ENCODE results near the gene EPOP. TPM values are rescaled to one million over a fixed set of nuclear protein-coding genes. Genes with fewer than 3 reads are reported as not detected.

The EPOP gene
- total and polyA plus RNA-seq, 2 of the 13 experiments (the other 11 are each of a cell fraction or from before 2014, with no cell fraction given): 14.7 to 37.8 TPM

DNA sequence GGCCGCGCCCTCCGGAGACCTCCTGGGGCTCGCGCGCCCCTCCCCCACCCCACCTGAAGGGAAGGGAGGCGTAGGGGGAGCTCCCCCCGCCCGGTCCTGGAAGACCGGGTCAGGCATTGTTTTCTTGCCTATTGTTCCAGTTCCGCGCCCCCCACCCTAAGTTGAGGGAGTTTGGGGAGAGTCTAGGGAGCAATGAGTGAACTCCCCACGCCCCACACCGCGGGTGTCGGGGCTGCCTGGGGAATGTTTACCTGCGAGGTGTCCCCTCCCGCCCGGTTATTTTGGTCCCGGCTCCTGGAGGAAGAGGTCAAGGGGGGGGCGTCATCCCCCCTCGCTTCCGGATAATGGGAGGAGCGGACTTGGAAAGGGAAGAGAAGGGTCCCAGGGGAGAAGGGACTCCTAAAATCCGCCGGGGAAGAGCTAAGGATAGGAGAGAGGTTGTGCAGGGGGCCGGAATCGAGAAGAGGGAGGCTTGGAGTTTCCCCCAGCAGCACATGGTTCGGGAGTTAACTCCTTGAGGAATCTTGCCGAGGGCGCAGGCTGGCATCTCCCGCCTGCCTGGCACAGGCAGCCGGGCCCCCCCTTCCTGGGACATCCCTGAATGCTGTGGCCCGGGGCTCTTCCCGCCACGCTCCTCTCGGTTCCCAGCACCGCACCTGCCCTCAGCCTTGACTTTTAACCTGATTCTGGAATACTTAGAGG lies 31.2 kb upstream of the EPOP start (continued):
- TF ChIP-seq ZNF121 (CRISPR knock-in tag; IDR thresholded peaks at IDR 0.05): no peak
- peak; percentile 62 for TF ChIP-seq SALL1 (CRISPR knock-in tag; IDR thresholded peaks at IDR 0.05)
- TF ChIP-seq TAF15 (IDR thresholded peaks at IDR 0.05; ENCODE audit: low read depth, low read length, poor library complexity, severe bottlenecking): no peak
- TF ChIP-seq NR2F2 (IDR thresholded peaks at IDR 0.05; ENCODE audit: borderline replicate concordance, low read depth): 0 out of 2 replicates have a peak, but pooled peaks have one; percentile 30
- TF ChIP-seq KDM1A (CRISPR knock-in tag; IDR thresholded peaks at IDR 0.05): no peak
- no peak for TF ChIP-seq ZNF558 (CRISPR knock-in tag; IDR thresholded peaks at IDR 0.05; ENCODE audit: borderline replicate concordance)
- TF ChIP-seq ZNF460 (CRISPR knock-in tag; IDR thresholded peaks at IDR 0.05; ENCODE audit: borderline replicate concordance): no peak
- no peak for TF ChIP-seq SATB2 (CRISPR knock-in tag; IDR thresholded peaks at IDR 0.05)
- peak; percentile 71; the same call in 1 of the 2 replicates for TF ChIP-seq SOX13 (IDR thresholded peaks at IDR 0.05)
- peak in 1 of 2 experiments; percentile 83; a peak in 2 of 4 replicates for TF ChIP-seq SOX13 (CRISPR knock-in tag; conservative IDR thresholded peaks at IDR 0.05 in 1 of 2, IDR thresholded peaks at IDR 0.05 in 1 of 2)
- TF ChIP-seq ZNF484 (CRISPR knock-in tag; IDR thresholded peaks at IDR 0.05; ENCODE audit: borderline replicate concordance, low read depth): no peak
- TF ChIP-seq ZFX (CRISPR knock-in tag; IDR thresholded peaks at IDR 0.05; ENCODE audit: low read depth): no peak; the same call in 1 of the 2 replicates
- TF ChIP-seq ZFP62 (CRISPR knock-in tag; IDR thresholded peaks at IDR 0.05): no peak
- TF ChIP-seq, protein P1, sequence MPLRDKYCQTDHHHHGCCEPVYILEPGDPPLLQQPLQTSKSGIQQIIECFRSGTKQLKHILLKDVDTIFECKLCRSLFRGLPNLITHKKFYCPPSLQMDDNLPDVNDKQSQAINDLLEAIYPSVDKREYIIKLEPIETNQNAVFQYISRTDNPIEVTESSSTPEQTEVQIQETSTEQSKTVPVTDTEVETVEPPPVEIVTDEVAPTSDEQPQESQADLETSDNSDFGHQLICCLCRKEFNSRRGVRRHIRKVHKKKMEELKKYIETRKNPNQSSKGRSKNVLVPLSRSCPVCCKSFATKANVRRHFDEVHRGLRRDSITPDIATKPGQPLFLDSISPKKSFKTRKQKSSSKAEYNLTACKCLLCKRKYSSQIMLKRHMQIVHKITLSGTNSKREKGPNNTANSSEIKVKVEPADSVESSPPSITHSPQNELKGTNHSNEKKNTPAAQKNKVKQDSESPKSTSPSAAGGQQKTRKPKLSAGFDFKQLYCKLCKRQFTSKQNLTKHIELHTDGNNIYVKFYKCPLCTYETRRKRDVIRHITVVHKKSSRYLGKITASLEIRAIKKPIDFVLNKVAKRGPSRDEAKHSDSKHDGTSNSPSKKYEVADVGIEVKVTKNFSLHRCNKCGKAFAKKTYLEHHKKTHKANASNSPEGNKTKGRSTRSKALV (CRISPR knock-in tag; IDR thresholded peaks at IDR 0.05): no peak
- no peak for TF ChIP-seq ARNT2 (CRISPR knock-in tag; IDR thresholded peaks at IDR 0.05; ENCODE audit: low read depth)
- TF ChIP-seq ZSCAN20 (CRISPR knock-in tag; IDR thresholded peaks at IDR 0.05; ENCODE audit: borderline replicate concordance): no peak
- TF ChIP-seq PCBP1 (IDR thresholded peaks at IDR 0.05; ENCODE audit: borderline replicate concordance, low read depth, low read length): no peak
- TF ChIP-seq CBFB (CRISPR knock-in tag; IDR thresholded peaks at IDR 0.05): no peak
- TF ChIP-seq, protein P2, sequence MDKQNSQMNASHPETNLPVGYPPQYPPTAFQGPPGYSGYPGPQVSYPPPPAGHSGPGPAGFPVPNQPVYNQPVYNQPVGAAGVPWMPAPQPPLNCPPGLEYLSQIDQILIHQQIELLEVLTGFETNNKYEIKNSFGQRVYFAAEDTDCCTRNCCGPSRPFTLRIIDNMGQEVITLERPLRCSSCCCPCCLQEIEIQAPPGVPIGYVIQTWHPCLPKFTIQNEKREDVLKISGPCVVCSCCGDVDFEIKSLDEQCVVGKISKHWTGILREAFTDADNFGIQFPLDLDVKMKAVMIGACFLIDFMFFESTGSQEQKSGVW (CRISPR knock-in tag; IDR thresholded peaks at IDR 0.05; ENCODE audit: borderline replicate concordance): no peak
- TF ChIP-seq, protein P3, sequence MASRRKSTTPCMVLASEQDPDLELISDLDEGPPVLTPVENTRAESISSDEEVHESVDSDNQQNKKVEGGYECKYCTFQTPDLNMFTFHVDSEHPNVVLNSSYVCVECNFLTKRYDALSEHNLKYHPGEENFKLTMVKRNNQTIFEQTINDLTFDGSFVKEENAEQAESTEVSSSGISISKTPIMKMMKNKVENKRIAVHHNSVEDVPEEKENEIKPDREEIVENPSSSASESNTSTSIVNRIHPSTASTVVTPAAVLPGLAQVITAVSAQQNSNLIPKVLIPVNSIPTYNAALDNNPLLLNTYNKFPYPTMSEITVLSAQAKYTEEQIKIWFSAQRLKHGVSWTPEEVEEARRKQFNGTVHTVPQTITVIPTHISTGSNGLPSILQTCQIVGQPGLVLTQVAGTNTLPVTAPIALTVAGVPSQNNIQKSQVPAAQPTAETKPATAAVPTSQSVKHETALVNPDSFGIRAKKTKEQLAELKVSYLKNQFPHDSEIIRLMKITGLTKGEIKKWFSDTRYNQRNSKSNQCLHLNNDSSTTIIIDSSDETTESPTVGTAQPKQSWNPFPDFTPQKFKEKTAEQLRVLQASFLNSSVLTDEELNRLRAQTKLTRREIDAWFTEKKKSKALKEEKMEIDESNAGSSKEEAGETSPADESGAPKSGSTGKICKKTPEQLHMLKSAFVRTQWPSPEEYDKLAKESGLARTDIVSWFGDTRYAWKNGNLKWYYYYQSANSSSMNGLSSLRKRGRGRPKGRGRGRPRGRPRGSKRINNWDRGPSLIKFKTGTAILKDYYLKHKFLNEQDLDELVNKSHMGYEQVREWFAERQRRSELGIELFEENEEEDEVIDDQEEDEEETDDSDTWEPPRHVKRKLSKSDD (CRISPR knock-in tag; IDR thresholded peaks at IDR 0.05; ENCODE audit: low read depth): no peak
- TF ChIP-seq NR3C1 (CRISPR knock-in tag; IDR thresholded peaks at IDR 0.05): no peak
- TF ChIP-seq ELF3 (CRISPR knock-in tag; IDR thresholded peaks at IDR 0.05): peak; percentile 65
- no peak for TF ChIP-seq ZFP36L2 (CRISPR knock-in tag; IDR thresholded peaks at IDR 0.05)
- TF ChIP-seq THAP11 (CRISPR knock-in tag; IDR thresholded peaks at IDR 0.05): no peak; the same call in 1 of the 2 replicates
- TF ChIP-seq ZZZ3 (CRISPR knock-in tag; IDR thresholded peaks at IDR 0.05; ENCODE audit: borderline replicate concordance): 0 out of 2 replicates have a peak, but pooled peaks have one; percentile 36
- 0 out of 2 replicates have a peak, but pooled peaks have one; percentile 14 for TF ChIP-seq FOSL2 (CRISPR knock-in tag; IDR thresholded peaks at IDR 0.05)
- TF ChIP-seq RARA (CRISPR knock-in tag; IDR thresholded peaks at IDR 0.05): peak; percentile 83
